Activated T-helper 1 cell treated with anti-CD3 and anti-CD28 coated beads, Interleukin-12 subunit alpha, Interleukin-12 subunit beta, Interleukin-2, Interleukin-4 antibody, amounts not matched to agents 30 ng/mL and 10 ng/mL and 1 ng/mL, durations not matched to agents 14 hours and 24 hours and 36 hours (primary cell): ENCODE data around the gene HINFP. TPM values are rescaled to one million over a fixed set of nuclear protein-coding genes. Genes with fewer than 3 reads are reported as not detected.
A peak's percentile ranks its signal among the peaks of the same experiment; 100 is the strongest.

Experiments
- DNase-seq: peaks from one replicate; pipeline ENCODE4 v3.0.0; 2021; ENCODE audit warnings: low spot score
- H3K27ac Mint-ChIP-seq: one replicate; pipeline ENCODE4 v1.8.0; 2021; ENCODE audit warnings: mild to moderate bottlenecking, mixed read lengths
- H3K27me3 Mint-ChIP-seq: one replicate; pipeline ENCODE4 v1.8.0; 2022; ENCODE audit warnings: mild to moderate bottlenecking, moderate library complexity, mixed read lengths; ENCODE audit not compliant: insufficient read depth
- H3K36me3 Mint-ChIP-seq: one replicate; pipeline ENCODE4 v1.8.0; 2021; ENCODE audit warnings: low read depth, mixed read lengths
- H3K4me1 Mint-ChIP-seq: one replicate; pipeline ENCODE4 v1.8.0; 2021; ENCODE audit warnings: low read depth, mixed read lengths
- H3K4me3 Mint-ChIP-seq: one replicate; pipeline ENCODE4 v1.8.0; 2021; ENCODE audit warnings: mild to moderate bottlenecking, moderate library complexity, mixed read lengths
- H3K9me3 Mint-ChIP-seq: one replicate; pipeline ENCODE4 v1.8.0; 2021; ENCODE audit warnings: mixed read lengths
- intact Hi-C: fragments of 100-400 bp; cut with micrococcal nuclease; formaldehyde crosslinking; loops from one replicate; pipeline ENCODE4 v1.15.1; 2024
- total RNA-seq: library from RNA; stranded (reverse); gene quantifications from 2 replicates; pipeline ENCODE4 v1.2.3, GENCODE V29; 2022

The HINFP gene
- total RNA-seq, 1 donor from 2014 or later = 35.2 TPM

- H3K27me3 Mint-ChIP-seq = no peaks in the 10 kb centered on the region
- H3K9me3 Mint-ChIP-seq = no peaks in the 10 kb centered on the region
- peaks cover 48% of the 10 kb centered on the region for H3K36me3 Mint-ChIP-seq
- no peak for DNase-seq
- peak overlapping the region; percentile 93 for H3K27ac Mint-ChIP-seq
- intact Hi-C loops = no loop called here
- H3K4me1 Mint-ChIP-seq = peaks cover 32% of the 10 kb centered on the region
- H3K4me3 Mint-ChIP-seq = peak overlapping the region; percentile 28
Observed at GRCh38 chr11:119114351-119114750, 7.0 kb upstream of the HINFP start.

- DNase-seq = no peak
- peaks cover 25% of the 10 kb centered on the region for H3K4me1 Mint-ChIP-seq
- peak overlapping the region; percentile 78 for H3K4me3 Mint-ChIP-seq
- no peaks in the 10 kb centered on the region for H3K9me3 Mint-ChIP-seq
- peak overlapping the region; percentile 93 for H3K27ac Mint-ChIP-seq
- no peaks in the 10 kb centered on the region for H3K27me3 Mint-ChIP-seq
- intact Hi-C loops = loop anchor here (1.0 kb wide), 1 partner anchor 8 kb away; the partner anchor contains the start of gene C2CD2L
- peaks cover 45% of the 10 kb centered on the region for H3K36me3 Mint-ChIP-seq
Observed at GRCh38 chr11:119115484-119116234, 5.7 kb upstream of the HINFP start.

GRCh38 chr11:119116235-119116594, 5.2 kb upstream of the HINFP start:
- peaks cover 45% of the 10 kb centered on the region for H3K36me3 Mint-ChIP-seq
- peaks cover 29% of the 10 kb centered on the region for H3K4me1 Mint-ChIP-seq
- H3K27ac Mint-ChIP-seq = peak overlapping the region; percentile 93
- no peaks in the 10 kb centered on the region for H3K9me3 Mint-ChIP-seq
- H3K27me3 Mint-ChIP-seq = no peaks in the 10 kb centered on the region
- H3K4me3 Mint-ChIP-seq = peak overlapping the region; percentile 78
- no peak for DNase-seq
- intact Hi-C loops = no loop called here

GRCh38 chr11:119116601-119117000, 4.8 kb upstream of the HINFP start:
- Mint-ChIP-seq H3K4me1 (peaks cover 28% of the 10 kb centered on the region), H3K27me3 (no peaks in the 10 kb centered on the region), H3K36me3 (peaks cover 42% of the 10 kb centered on the region), H3K27ac (no peak overlapping the region), H3K4me3 (no peak overlapping the region), H3K9me3 (no peaks in the 10 kb centered on the region)
- intact Hi-C loops = no loop called here
- DNase-seq = no peak

- Mint-ChIP-seq H3K9me3 (no peaks in the 10 kb centered on the region), H3K36me3 (peaks cover 42% of the 10 kb centered on the region), H3K4me1 (peaks cover 28% of the 10 kb centered on the region), H3K27me3 (no peaks in the 10 kb centered on the region), H3K27ac (peak overlapping the region; percentile 13), H3K4me3 (no peak overlapping the region)
- no peak for DNase-seq
- intact Hi-C loops = no loop called here
Observed at GRCh38 chr11:119117004-119117706, 4.2 kb upstream of the HINFP start.

- Mint-ChIP-seq H3K27me3 (no peaks in the 10 kb centered on the region), H3K4me1 (peaks cover 38% of the 10 kb centered on the region), H3K36me3 (peaks cover 40% of the 10 kb centered on the region), H3K27ac (no peak overlapping the region), H3K9me3 (no peaks in the 10 kb centered on the region), H3K4me3 (no peak overlapping the region)
- no peak for DNase-seq
- intact Hi-C loops = no loop called here
Observed at GRCh38 chr11:119118227-119118626, 3.2 kb upstream of the HINFP start.

- H3K36me3 Mint-ChIP-seq = peaks cover 33% of the 10 kb centered on the region
- H3K4me3 Mint-ChIP-seq = no peak overlapping the region
- H3K27me3 Mint-ChIP-seq = no peaks in the 10 kb centered on the region
- H3K27ac Mint-ChIP-seq = no peak overlapping the region
- H3K9me3 Mint-ChIP-seq = no peaks in the 10 kb centered on the region
- H3K4me1 Mint-ChIP-seq = peaks cover 43% of the 10 kb centered on the region
- no peak for DNase-seq
- intact Hi-C loops = no loop called here
Observed at GRCh38 chr11:119118946-119119345, 2.4 kb upstream of the HINFP start.

GRCh38 chr11:119120639-119121007, 757 bp upstream of the HINFP start:
- peaks cover 42% of the 10 kb centered on the region for H3K4me1 Mint-ChIP-seq

GRCh38 chr11:119121811-119122124, 388 bp downstream of the HINFP start:
- H3K4me1 Mint-ChIP-seq = peaks cover 39% of the 10 kb centered on the region
- H3K27me3 Mint-ChIP-seq = no peaks in the 10 kb centered on the region
- peak overlapping the region; percentile 83 for H3K27ac Mint-ChIP-seq
- H3K4me3 Mint-ChIP-seq = peak overlapping the region; percentile 98
- DNase-seq = no peak
- H3K9me3 Mint-ChIP-seq = no peaks in the 10 kb centered on the region
- H3K36me3 Mint-ChIP-seq = peaks cover 22% of the 10 kb centered on the region
- intact Hi-C loops = loop anchor here (1.0 kb wide), 12 partner anchors 14 to 260 kb away; partner anchors contain the start of genes C2CD2L, DPAGT1, HYOU1 and NLRX1

More at GRCh38 chr11:119120639-119121007, 757 bp upstream of the HINFP start:
- intact Hi-C loops = loop anchor here (1.0 kb wide), 12 partner anchors 13 to 261 kb away; partner anchors contain the start of genes C2CD2L, DPAGT1, HYOU1 and NLRX1
- no peaks in the 10 kb centered on the region for H3K27me3 Mint-ChIP-seq
- DNase-seq = no peak
- peaks cover 29% of the 10 kb centered on the region for H3K36me3 Mint-ChIP-seq
- H3K27ac Mint-ChIP-seq = peak overlapping the region; percentile 83
- H3K4me3 Mint-ChIP-seq = peak overlapping the region; percentile 98
- no peaks in the 10 kb centered on the region for H3K9me3 Mint-ChIP-seq

GRCh38 chr11:119125821-119126220, 4.4 kb downstream of the HINFP start:
- no peak overlapping the region for H3K4me3 Mint-ChIP-seq
- H3K27me3 Mint-ChIP-seq = no peaks in the 10 kb centered on the region
- H3K9me3 Mint-ChIP-seq = no peaks in the 10 kb centered on the region
- no peak for DNase-seq
- H3K36me3 Mint-ChIP-seq = peaks cover 26% of the 10 kb centered on the region
- intact Hi-C loops = no loop called here
- H3K4me1 Mint-ChIP-seq = peaks cover 35% of the 10 kb centered on the region
- no peak overlapping the region for H3K27ac Mint-ChIP-seq

- Mint-ChIP-seq H3K27ac (peak overlapping the region; percentile 33), H3K4me1 (peaks cover 31% of the 10 kb centered on the region), H3K36me3 (peaks cover 33% of the 10 kb centered on the region), H3K27me3 (no peaks in the 10 kb centered on the region), H3K4me3 (no peak overlapping the region), H3K9me3 (no peaks in the 10 kb centered on the region)
- intact Hi-C loops = no loop called here
- DNase-seq = no peak
Observed at GRCh38 chr11:119126675-119127268, 5.4 kb downstream of the HINFP start.

GRCh38 chr11:119130662-119131061, 9.3 kb downstream of the HINFP start:
- H3K27me3 Mint-ChIP-seq = no peaks in the 10 kb centered on the region
- peaks cover 6% of the 10 kb centered on the region for H3K4me1 Mint-ChIP-seq
- intact Hi-C loops = no loop called here

GRCh38 chr11:119134389-119134978, 13.1 kb downstream of the HINFP start:
- peaks cover 32% of the 10 kb centered on the region for H3K36me3 Mint-ChIP-seq
- no peak for DNase-seq
- no peaks in the 10 kb centered on the region for H3K9me3 Mint-ChIP-seq
- H3K27ac Mint-ChIP-seq = no peak overlapping the region
- H3K4me1 Mint-ChIP-seq = no peaks in the 10 kb centered on the region
- peaks cover 7% of the 10 kb centered on the region for H3K27me3 Mint-ChIP-seq
- intact Hi-C loops = no loop called here
- H3K4me3 Mint-ChIP-seq = no peak overlapping the region

More at GRCh38 chr11:119130662-119131061, 9.3 kb downstream of the HINFP start:
- no peak for DNase-seq
- no peaks in the 10 kb centered on the region for H3K9me3 Mint-ChIP-seq
- H3K36me3 Mint-ChIP-seq = peaks cover 39% of the 10 kb centered on the region
- H3K4me3 Mint-ChIP-seq = no peak overlapping the region
- no peak overlapping the region for H3K27ac Mint-ChIP-seq
